ENCODE data around the gene CRACDL. TPM values are rescaled to one million over a fixed set of nuclear protein-coding genes. Genes with fewer than 3 reads are reported as not detected.
"Not testable (repeated sequence)": the region's sequence is repeated elsewhere in the genome, so short reads cannot be mapped to it uniquely, and the experiment has no call there.

The CRACDL gene
- total and polyA plus RNA-seq, 12 donors = 1.2 to 7.9 (median 3.2) TPM

- Histone ChIP-seq H3K4me1 (no peaks in the 10 kb centered on the region), H3K4me3 (no peak overlapping the region), H3K27ac (no peak overlapping the region), H3K9me3 (peaks cover 0 to 30% (median 22%) of the 10 kb centered on the region in 11 donors), H3K36me3 (no peaks in the 10 kb centered on the region), H3K27me3 (peaks cover 0 to 14% (median 0%) of the 10 kb centered on the region in 7 donors)
- intact Hi-C loops (cut with DNase I) = no loop called here
- TF ChIP-seq CTCF (IDR thresholded peaks at IDR 0.05) = no peak
- DNase-seq (no peak), ATAC-seq (no peak)
- 86 to 87% methylated on average over 11 of the region's 11 CpGs for WGBS, 2 donors
Measured at GRCh38 chr2:98882971-98883779, 52.9 kb downstream of the CRACDL start.

GRCh38 chr2:98882368-98882767, 53.7 kb downstream of the CRACDL start:
- TF ChIP-seq CTCF (IDR thresholded peaks at IDR 0.05) = no peak

GRCh38 chr2:98881153-98881650, 54.8 kb downstream of the CRACDL start:
- TF ChIP-seq CTCF (IDR thresholded peaks at IDR 0.05) = no peak
- peaks cover 0 to 12% (median 5%) of the 10 kb centered on the region in 11 donors for H3K9me3 ChIP-seq
- no peak overlapping the region for H3K27ac ChIP-seq
- H3K36me3 ChIP-seq = no peaks in the 10 kb centered on the region
- intact Hi-C loops (cut with DNase I) = no loop called here
- DNase-seq = no peak
- H3K4me3 ChIP-seq = no peak overlapping the region
- peaks cover 0 to 14% (median 0%) of the 10 kb centered on the region in 7 donors for H3K27me3 ChIP-seq
- 85 to 88% methylated on average over 7 of the region's 7 CpGs for WGBS, 2 donors
- no peak for ATAC-seq
- no peaks in the 10 kb centered on the region for H3K4me1 ChIP-seq

More at GRCh38 chr2:98882368-98882767, 53.7 kb downstream of the CRACDL start:
- ATAC-seq = no peak
- Histone ChIP-seq H3K27ac (no peak overlapping the region), H3K27me3 (peaks cover 0 to 14% (median 0%) of the 10 kb centered on the region in 7 donors), H3K4me3 (no peak overlapping the region), H3K4me1 (no peaks in the 10 kb centered on the region), H3K36me3 (no peaks in the 10 kb centered on the region), H3K9me3 (peaks cover 0 to 22% (median 14%) of the 10 kb centered on the region in 11 donors)
- WGBS, 2 donors = 87 to 88% methylated on average over 3 of the region's 3 CpGs
- DNase-seq = no peak
- intact Hi-C loops (cut with DNase I) = no loop called here

GRCh38 chr2:98880266-98881152, 55.5 kb downstream of the CRACDL start:
- TF ChIP-seq CTCF (IDR thresholded peaks at IDR 0.05) = no peak
- H3K4me1 ChIP-seq = no peaks in the 10 kb centered on the region
- H3K4me3 ChIP-seq = no peak overlapping the region
- no peak overlapping the region for H3K27ac ChIP-seq
- H3K9me3 ChIP-seq = peaks cover 0 to 5% (median 0%) of the 10 kb centered on the region in 11 donors
- WGBS, 2 donors = 81 to 83% methylated on average over 20 of the region's 20 CpGs
- no peak for DNase-seq
- H3K36me3 ChIP-seq = no peaks in the 10 kb centered on the region
- peaks cover 0 to 14% (median 0%) of the 10 kb centered on the region in 7 donors for H3K27me3 ChIP-seq
- intact Hi-C loops (cut with DNase I) = no loop called here
- no peak for ATAC-seq

- intact Hi-C loops (cut with DNase I); H3K9me3 ChIP-seq; H3K4me1 ChIP-seq; DNase-seq; H3K36me3 ChIP-seq; H3K4me3 ChIP-seq; ATAC-seq; H3K27ac ChIP-seq: not testable (repeated sequence)
- 87 to 89% methylated on average over 5 of the region's 5 CpGs for WGBS, 2 donors
- H3K27me3 ChIP-seq = peaks cover 0 to 14% (median 0%) of the 10 kb centered on the region in 7 donors
Measured at GRCh38 chr2:98877658-98878057, 58.4 kb downstream of the CRACDL start.

Measured in heart right ventricle (tissue), 16 donors.